GM18519 (cell line): Measurements from ENCODE around the gene PRSS36.
A peak's percentile ranks its signal among the peaks of the same experiment; 100 is the strongest.

Experiments
- ATAC-seq: cut with Tn5 transposase; IDR thresholded peaks from one replicate; pipeline ENCODE4 v1.9.1; 2021; ENCODE audit warnings: mild to moderate bottlenecking, moderate library complexity; ENCODE audit not compliant: unreplicated experiment, low FRiP score

The PRSS36 gene

GRCh38 chr16:31129568-31130335 is 20.1 kb downstream of the PRSS36 start:
- no peak for ATAC-seq

GRCh38 chr16:31128711-31129567 is 20.9 kb downstream of the PRSS36 start:
- no peak for ATAC-seq

GRCh38 chr16:31127182-31127581 is 22.7 kb downstream of the PRSS36 start:
- no peak for ATAC-seq

GRCh38 chr16:31125844-31126243 is 24.0 kb downstream of the PRSS36 start:
- ATAC-seq: no peak

- no peak for ATAC-seq
Measured at GRCh38 chr16:31120129-31120528, 29.7 kb downstream of the PRSS36 start.

- ATAC-seq: no peak
Measured at GRCh38 chr16:31118223-31119155, 31.4 kb downstream of the PRSS36 start.

GRCh38 chr16:31117384-31118222 is 32.3 kb downstream of the PRSS36 start, which contains the start of gene KAT8:
Gene KAT8 (plus strand): TSS chr16:31117664. CDS start chr16:31117682, 18 bp downstream.
- peak; percentile 70 for ATAC-seq

- ATAC-seq: no peak
Measured at GRCh38 chr16:31114468-31114867, 35.4 kb downstream of the PRSS36 start.

- no peak for ATAC-seq
Measured at GRCh38 chr16:31113121-31114120, 36.4 kb downstream of the PRSS36 start.

- ATAC-seq: no peak
Measured at GRCh38 chr16:31112711-31113110, 37.2 kb downstream of the PRSS36 start.

GRCh38 chr16:31111881-31112466 is 37.9 kb downstream of the PRSS36 start:
- no peak for ATAC-seq

GRCh38 chr16:31110106-31111034 is 39.5 kb downstream of the PRSS36 start:
- no peak for ATAC-seq

GRCh38 chr16:31109622-31110021 is 40.2 kb downstream of the PRSS36 start:
- ATAC-seq: no peak

GRCh38 chr16:31108794-31109558 is 40.9 kb downstream of the PRSS36 start:
- no peak for ATAC-seq

GRCh38 chr16:31108035-31108793 is 41.7 kb downstream of the PRSS36 start, which contains the start of gene BCKDK:
Gene BCKDK (plus strand): TSS chr16:31108386. CDS start chr16:31109224, 838 bp downstream.
- no peak for ATAC-seq
